MM.1S (cell line): ENCODE data around the gene EBF4.

Experiments
- DNase-seq: peaks from one replicate; pipeline ENCODE4 v3.0.0-alpha.2; 2015
- H2AFZ ChIP-seq: fragments of 300-600 bp; sonication (generic); 2 replicates; pipeline ENCODE4 v1.6.0; 2016; ENCODE audit warnings: antibody characterized with exemption, low read length
- H3F3A ChIP-seq: fragments of 300-600 bp; sonication (generic); 2 replicates; pipeline ENCODE4 v1.6.1; 2016; ENCODE audit warnings: mild to moderate bottlenecking, antibody characterized with exemption, low read length, moderate library complexity, mixed read lengths; ENCODE audit not compliant: insufficient read depth
- H3K27ac ChIP-seq: fragments of 300-600 bp; sonication (generic); 2 replicates; pipeline ENCODE4 v1.5.1; 2016; ENCODE audit warnings: mild to moderate bottlenecking, low read length
- H3K27me3 ChIP-seq: fragments of 300-600 bp; sonication (generic); replicated peaks from 2 replicates; pipeline ENCODE4 v1.6.0; 2016; ENCODE audit warnings: low read length; ENCODE audit not compliant: insufficient read depth
- H3K36me3 ChIP-seq: fragments of 300-600 bp; sonication (generic); replicated peaks from 2 replicates; pipeline ENCODE4 v1.6.1; 2016; ENCODE audit warnings: mild to moderate bottlenecking, low read length, mixed read lengths; ENCODE audit not compliant: insufficient read depth
- H3K4me1 ChIP-seq: fragments of 300-600 bp; sonication (generic); 2 replicates; pipeline ENCODE4 v1.6.1; 2016; ENCODE audit warnings: low read length, mixed read lengths
- H3K4me2 ChIP-seq: fragments of 300-600 bp; sonication (generic); 2 replicates; pipeline ENCODE4 v1.6.0; 2016; ENCODE audit warnings: low read depth, low read length
- H3K4me3 ChIP-seq: fragments of 300-600 bp; sonication (generic); 2 replicates; pipeline ENCODE4 v1.5.1; 2016; ENCODE audit warnings: low read length, mixed read lengths
- H3K79me2 ChIP-seq: fragments of 300-600 bp; sonication (generic); 2 replicates; pipeline ENCODE4 v1.6.1; 2016; ENCODE audit warnings: mixed run types, low read length, mixed read lengths
- H3K9ac ChIP-seq: fragments of 300-600 bp; sonication (generic); 2 replicates; pipeline ENCODE4 v1.6.1; 2016; ENCODE audit warnings: low read length, mixed read lengths
- H3K9me2 ChIP-seq: fragments of 300-600 bp; sonication (generic); replicated peaks from 2 replicates; pipeline ENCODE4 v1.6.1; 2016; ENCODE audit warnings: mild to moderate bottlenecking, low read length, mixed read lengths; ENCODE audit not compliant: insufficient read depth
- H3K9me3 ChIP-seq: fragments of 300-600 bp; sonication (generic); replicated peaks from 2 replicates; pipeline ENCODE4 v1.6.1; 2016; ENCODE audit warnings: mild to moderate bottlenecking, low read length, mixed read lengths; ENCODE audit not compliant: insufficient read depth
- H4K20me1 ChIP-seq: fragments of 300-600 bp; sonication (generic); 2 replicates; pipeline ENCODE4 v1.6.1; 2016; ENCODE audit warnings: mild to moderate bottlenecking, low read length, moderate library complexity, mixed read lengths; ENCODE audit not compliant: insufficient read depth
- CTCF ChIP-seq: fragments of 300-600 bp; sonication (generic); IDR thresholded peaks from 2 replicates; pipeline ENCODE4 v1.5.1; 2016; ENCODE audit warnings: antibody characterized with exemption, low read length, mixed read lengths
- EZH2 ChIP-seq: fragments of 300-600 bp; sonication (generic); optimal IDR thresholded peaks from 2 replicates; pipeline ENCODE3; 2017; ENCODE audit warnings: low read depth, mild to moderate bottlenecking, antibody characterized with exemption, low read length, mixed read lengths
- EZH2phosphoT487 ChIP-seq: fragments of 300-600 bp; sonication (generic); IDR thresholded peaks from 2 replicates; pipeline ENCODE4 v1.6.1; 2018; ENCODE audit warnings: antibody characterized with exemption, low read length

The EBF4 gene

GRCh38 chr20:2705931-2706645, 13.5 kb downstream of the EBF4 start:
- Histone ChIP-seq H3F3A (no peaks in the 10 kb centered on the region), H3K79me2 (no peaks in the 10 kb centered on the region), H2AFZ (no peak overlapping the region), H3K9me3 (no peaks in the 10 kb centered on the region), H3K27me3 (no peaks in the 10 kb centered on the region), H3K4me3 (no peak overlapping the region), H3K4me2 (no peak overlapping the region), H3K27ac (no peak overlapping the region), H3K9ac (no peak overlapping the region), H3K4me1 (no peaks in the 10 kb centered on the region), H3K36me3 (no peaks in the 10 kb centered on the region), H3K9me2 (no peaks in the 10 kb centered on the region), H4K20me1 (no peaks in the 10 kb centered on the region)
- no peak for DNase-seq
- TF ChIP-seq EZH2phosphoT487 (no peak), CTCF (no peak), EZH2 (no peak)

DNA sequence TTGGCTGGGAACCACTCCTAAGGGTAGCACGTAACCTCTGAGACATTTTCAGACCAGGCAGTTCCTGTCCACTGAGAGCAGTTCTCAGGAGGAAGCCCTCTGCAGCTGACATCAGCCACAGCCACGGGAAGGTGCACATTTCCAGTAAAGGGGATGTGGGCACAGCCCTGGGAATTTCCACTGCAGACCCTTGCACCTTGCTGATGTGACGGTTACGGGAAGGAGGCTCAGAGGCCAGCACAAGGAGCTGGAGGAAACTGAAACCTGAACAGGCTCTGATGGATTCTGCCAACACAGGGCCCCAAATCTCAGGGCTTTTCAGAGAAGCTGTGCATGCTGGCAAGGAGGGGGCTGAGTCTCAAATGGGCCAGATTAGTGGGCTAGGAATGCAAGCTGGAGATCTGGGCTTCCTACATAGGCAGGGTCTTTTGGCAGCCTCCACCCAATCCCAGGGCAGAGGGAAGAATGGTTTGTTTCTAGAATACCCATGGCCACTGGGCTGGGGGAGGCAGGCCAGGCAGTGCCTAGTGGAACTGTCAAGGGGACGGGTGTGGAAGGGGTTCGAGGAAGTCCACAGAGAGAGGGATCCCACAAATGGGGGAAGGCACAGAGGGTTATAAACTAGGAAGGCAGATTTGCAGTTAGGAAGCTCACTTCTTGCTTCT, 14.2 kb downstream of the EBF4 start:
- Histone ChIP-seq H3K9me3 (no peaks in the 10 kb centered on the region), H3K4me1 (no peaks in the 10 kb centered on the region), H3K79me2 (no peaks in the 10 kb centered on the region), H2AFZ (no peak overlapping the region), H3K27ac (no peak overlapping the region), H3K4me2 (no peak overlapping the region), H3K27me3 (no peaks in the 10 kb centered on the region), H3F3A (no peaks in the 10 kb centered on the region), H3K9me2 (no peaks in the 10 kb centered on the region), H3K36me3 (no peaks in the 10 kb centered on the region), H3K9ac (no peak overlapping the region), H4K20me1 (no peaks in the 10 kb centered on the region), H3K4me3 (no peak overlapping the region)
- DNase-seq, result no peak
- TF ChIP-seq EZH2phosphoT487 (no peak), EZH2 (no peak), CTCF (no peak)

- Histone ChIP-seq H4K20me1 (no peaks in the 10 kb centered on the region), H3K79me2 (no peaks in the 10 kb centered on the region), H3K9ac (no peak overlapping the region), H3K27ac (no peak overlapping the region), H3F3A (no peaks in the 10 kb centered on the region), H3K4me1 (no peaks in the 10 kb centered on the region), H3K4me3 (no peak overlapping the region), H3K27me3 (no peaks in the 10 kb centered on the region), H3K9me3 (no peaks in the 10 kb centered on the region), H3K9me2 (no peaks in the 10 kb centered on the region), H2AFZ (no peak overlapping the region), H3K36me3 (no peaks in the 10 kb centered on the region), H3K4me2 (no peak overlapping the region)
- no peak for DNase-seq
- TF ChIP-seq CTCF (no peak), EZH2phosphoT487 (no peak), EZH2 (no peak)
These were observed 14.9 kb downstream of the EBF4 start for GRCh38 chr20:2707353-2708072.
